Breast epithelium (tissue), 3 donors: ENCODE results near the gene CCDC92.

Experiments used
- CTCF ChIP-seq, 3 donors: fragments of 450-650 bp; IDR thresholded peaks; one replicate each; pipeline ENCODE4 v1.5.1; 2016 to 2017; ENCODE audit warnings: antibody characterized with exemption in 3 of 3, mild to moderate bottlenecking in 3 of 3, moderate library complexity in 3 of 3
- POLR2A ChIP-seq: fragments of 450-650 bp; IDR thresholded peaks from one replicate; pipeline ENCODE4 v1.6.1; 2016; ENCODE audit warnings: antibody characterized with exemption, mild to moderate bottlenecking, moderate library complexity
- POLR2AphosphoS5 ChIP-seq, 3 donors: sonication (generic); formaldehyde crosslinking; IDR thresholded peaks; one replicate each; pipeline ENCODE4 v1.6.1; 2017; ENCODE audit warnings: antibody characterized with exemption in 3 of 3

- TF ChIP-seq CTCF (IDR thresholded peaks at IDR 0.05), result no peak
- no peak for TF ChIP-seq POLR2AphosphoS5 (IDR thresholded peaks at IDR 0.05)
- no peak for TF ChIP-seq POLR2A
Observed at GRCh38 chr12:123986374-123986965, 13.8 kb upstream of the CCDC92 start.
